ENCODE measurements around the gene CDH4.
"Not testable (repeated sequence)": the region's sequence is repeated elsewhere in the genome, so short reads cannot be mapped to it uniquely, and the experiment has no call there.

CDH4 gene

DNA sequence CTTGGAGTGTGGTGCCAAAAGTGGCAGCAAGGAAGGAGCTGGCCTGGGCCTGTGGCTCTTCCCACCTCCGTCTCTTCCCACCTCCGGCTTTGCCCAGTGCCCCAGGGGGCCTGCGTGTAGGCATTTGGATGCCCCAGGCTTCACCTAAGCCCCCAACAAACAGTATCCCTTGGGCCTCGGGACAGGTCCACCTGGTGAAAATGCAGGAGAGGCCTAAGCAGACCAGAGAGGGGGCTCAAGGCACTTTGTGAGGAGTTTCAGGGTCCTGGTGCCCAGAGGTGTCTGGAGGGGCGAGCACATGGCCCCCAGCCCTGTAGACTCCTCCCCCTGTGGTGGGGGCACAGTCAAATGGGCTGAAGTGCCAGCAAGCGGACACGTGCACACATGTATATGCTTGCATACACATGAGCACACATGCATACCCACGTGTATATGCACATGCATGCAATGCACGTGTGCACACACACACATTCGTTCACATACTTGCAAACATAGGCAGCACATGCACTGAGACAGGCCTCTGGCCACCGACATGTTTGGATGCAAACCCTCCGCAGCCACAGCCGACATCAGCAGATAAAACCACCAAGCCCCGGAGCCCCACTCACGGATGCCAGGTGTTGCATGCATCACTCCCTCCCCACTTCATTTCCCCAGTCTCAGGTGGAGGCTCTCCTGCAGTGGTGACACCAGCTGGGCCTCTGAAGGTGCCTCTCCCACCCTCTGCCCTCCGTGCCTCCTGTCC is 689.1 kb downstream of the CDH4 start:
- DNase-seq, result no peak

DNA sequence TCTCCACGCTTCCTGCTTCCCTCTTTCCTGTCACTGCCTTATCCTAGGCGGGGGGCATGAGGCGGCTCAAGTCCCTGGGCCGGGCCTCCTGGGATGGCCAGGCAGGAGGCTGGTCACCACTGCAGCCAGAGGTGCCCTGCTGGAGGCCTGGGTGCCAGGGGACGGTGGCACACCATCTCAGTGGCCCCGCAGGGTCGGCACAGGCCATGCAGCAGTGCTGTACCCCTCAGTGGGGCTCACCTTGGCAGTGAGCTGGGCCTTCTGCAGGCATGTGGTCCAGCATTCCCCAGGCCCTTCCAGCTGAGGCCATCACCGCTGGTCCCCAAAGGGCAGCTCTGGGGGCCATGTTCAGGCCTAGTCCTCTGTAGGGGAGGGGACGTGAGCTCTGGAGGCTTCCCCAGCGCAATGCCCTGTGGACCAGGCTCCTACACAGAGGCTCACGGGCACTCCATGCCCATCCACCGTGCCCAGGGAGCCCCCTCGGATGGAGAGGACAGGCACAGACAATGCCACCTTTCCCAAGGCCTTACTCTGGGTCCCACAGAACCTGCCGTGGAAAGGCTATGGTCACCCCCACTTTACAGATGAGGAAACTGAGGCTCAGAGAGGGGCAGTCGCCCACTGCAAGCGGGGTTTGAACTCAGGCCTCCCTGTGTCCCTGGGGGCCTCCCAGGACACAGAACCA is 689.8 kb downstream of the CDH4 start:
- no peak for DNase-seq

DNA sequence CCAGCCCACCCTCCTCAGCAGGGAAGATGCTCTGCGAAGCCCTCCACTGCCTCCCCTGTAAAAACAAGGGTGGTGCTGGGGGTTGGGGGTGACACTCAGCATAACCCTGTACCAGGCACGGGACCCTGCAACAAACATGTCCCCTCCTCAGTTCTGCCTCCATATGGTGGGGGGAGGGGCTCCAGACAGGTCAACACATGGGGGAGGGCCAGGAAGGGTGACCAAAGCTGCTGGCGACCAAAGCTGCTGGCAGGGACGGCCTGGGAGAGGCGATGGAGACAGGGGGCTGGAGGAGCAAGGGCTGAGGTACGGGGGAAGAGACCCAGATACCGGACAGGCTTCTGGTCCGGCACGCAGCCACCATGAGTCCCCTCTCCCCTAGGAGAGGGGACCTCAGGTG is 690.5 kb downstream of the CDH4 start:
- no peak for DNase-seq

DNA sequence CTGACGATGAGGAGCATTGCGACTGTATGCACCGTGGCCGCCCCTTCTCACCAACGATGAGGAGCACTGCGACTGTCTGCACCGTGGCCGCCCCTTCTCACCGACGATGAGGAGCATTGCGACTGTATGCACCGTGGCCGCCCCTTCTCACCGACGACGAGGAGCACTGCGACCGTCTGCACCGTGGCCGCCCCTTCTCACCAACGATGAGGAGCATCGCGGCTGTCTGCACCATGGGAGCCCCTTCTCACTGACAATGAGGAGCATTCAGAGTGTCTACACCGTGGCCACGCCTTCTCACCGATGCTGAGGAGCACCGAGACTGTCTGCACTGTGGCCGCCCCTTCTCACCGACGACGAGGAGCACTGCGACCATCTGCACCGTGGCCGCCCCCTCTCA is 692.9 kb downstream of the CDH4 start:
- DNase-seq, result not testable (repeated sequence)

DNA sequence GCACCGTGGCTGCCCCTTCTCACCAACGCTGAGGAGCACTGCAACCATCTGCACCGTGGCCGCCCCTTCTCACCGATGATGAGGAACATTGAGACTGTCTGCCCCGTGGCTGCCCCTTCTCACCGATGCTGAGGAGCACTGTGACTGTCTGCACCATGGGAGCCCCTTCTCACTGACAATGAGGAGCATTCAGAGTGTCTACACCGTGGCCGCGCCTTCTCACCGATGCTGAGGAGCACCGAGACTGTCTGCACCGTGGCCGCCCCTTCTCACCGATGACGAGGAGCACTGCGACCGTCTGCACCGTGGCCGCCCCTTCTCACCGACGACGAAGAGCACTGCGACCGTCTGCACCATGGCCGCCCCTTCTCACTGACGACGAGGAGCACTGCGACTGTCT is 693.4 kb downstream of the CDH4 start:
- DNase-seq, result not testable (repeated sequence)

DNA sequence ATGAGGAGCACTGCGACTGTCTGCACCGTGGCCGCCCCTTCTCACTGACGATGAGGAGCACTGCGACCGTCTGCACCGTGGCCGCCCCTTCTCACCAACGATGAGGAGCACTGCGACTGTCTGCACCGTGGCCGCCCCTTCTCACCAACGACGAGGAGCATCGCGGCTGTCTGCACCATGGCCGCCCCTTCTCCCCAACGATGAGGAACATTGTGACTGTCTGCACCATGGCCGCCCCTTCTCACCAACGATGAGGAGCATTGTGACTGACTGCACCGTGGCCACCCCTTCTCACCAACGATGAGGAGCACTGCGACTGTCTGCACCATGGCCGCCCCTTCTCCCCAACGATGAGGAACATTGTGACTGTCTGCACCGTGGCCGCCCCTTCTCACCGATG is 696.0 kb downstream of the CDH4 start:
- DNase-seq, result not testable (repeated sequence)

DNA sequence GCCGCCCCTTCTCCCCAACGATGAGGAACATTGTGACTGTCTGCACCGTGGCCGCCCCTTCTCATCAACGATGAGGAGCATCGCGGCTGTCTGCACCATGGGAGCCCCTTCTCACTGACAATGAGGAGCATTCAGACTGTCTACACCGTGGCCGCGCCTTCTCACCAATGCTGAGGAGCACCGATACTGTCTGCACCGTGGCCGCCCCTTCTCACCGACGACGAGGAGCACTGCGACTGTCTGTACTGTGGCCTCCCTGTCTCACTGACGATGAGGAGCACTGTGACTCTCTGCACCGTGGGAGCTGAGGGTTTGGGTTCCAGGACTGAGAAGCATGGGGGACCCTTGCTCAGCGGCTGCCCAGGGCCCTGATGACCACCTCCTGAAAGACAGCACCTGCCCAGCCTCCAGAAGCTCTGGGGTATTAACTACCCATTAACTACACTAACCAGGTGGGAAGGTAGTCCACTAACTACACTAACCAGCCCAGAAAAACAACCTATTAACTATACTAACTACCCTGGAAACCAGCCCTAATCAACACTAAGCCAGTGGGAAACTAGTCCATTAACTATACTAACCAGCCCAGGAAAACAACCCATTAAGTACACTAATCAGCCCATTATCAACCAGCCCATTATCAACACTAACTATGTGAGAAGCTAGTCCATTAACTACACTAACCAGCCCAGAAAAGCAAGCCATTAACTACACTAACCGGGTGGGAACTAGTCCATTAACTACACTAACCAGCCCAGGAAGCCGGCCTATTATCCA is 696.7 kb downstream of the CDH4 start:
- no peak for DNase-seq

DNA sequence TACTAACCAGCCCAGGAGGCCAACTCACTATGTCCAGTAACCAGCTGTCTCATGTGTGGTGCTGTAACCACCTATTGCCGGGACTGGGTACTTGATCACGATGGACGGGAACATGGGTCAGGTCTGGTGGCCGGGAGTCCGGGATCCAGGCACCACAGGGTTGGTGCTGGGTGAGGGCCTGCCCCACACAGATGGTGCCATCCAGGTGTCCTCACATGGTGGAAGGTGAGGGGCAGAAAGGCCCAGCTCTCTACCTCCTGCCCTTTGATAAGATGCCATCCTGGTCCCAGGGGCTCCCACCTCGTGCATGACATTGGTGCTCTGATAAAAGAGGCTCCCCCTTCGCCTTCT is 697.3 kb downstream of the CDH4 start:
- no peak for DNase-seq

DNA sequence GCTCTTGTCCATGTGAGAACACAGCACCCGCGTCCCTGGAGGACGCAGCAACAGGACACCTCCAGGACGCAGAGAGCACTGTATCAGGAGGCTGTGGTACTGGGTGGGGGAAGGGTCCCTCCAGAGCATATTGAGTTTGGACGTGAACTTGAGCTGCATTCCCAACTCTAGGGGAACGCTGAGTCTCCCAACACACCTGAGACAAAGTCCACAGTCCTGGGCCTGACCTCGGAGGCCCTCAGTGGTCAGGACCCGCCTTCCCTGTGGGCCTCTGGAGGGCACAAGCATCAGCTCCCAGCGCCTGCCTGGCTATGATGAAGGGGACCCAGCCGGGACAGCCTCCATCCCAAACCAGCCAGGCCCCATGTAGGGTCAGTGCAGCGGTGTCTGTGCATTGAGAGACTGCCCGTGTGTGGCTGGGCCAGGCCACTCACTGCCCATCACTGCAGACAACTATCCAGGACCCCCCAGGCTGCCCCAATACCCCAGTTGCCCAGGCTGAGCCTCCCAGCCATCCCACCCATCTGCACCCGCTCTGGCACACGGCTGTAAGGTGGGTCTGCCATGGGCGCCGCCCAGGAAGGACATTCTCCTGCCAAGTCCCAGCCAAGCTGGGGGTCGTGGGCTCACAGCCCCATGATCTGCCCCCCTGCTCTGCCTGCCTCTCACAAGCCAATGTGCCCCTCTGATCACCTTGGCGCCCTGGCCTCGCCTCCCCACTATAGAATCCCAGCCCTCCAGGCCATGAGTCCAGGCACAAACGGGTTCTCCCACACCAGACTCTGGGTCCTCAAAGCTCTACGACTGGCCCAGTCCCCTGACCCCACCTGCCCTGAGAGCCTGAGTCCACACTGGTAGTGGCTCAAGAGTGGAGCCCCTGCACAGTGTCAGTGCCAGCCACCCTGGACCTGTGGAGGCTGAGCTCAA is 697.9 kb downstream of the CDH4 start:
- DNase-seq, result no peak

DNA sequence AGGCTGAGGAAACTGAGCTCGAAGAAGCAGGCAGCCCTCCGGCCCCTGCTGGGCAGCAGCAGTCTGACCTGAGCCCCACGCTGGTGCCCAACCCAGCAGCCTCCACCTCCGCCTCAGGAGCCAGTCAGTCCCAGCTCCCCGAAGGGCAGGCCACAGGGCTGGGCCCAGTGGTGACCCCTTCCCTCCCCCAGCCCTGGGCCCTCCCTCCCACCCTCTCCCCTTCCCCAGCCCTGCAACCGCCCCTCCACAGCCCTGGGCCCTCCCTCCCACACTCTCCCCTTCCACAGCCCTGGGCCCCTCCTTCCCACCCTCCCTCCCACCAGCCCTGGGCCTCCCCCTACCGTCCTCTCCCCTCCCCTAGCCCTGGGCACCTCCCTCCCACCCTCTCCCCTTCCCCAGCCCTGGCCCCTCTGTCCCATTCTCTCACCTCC is 698.6 kb downstream of the CDH4 start:
- DNase-seq, result no peak

DNA sequence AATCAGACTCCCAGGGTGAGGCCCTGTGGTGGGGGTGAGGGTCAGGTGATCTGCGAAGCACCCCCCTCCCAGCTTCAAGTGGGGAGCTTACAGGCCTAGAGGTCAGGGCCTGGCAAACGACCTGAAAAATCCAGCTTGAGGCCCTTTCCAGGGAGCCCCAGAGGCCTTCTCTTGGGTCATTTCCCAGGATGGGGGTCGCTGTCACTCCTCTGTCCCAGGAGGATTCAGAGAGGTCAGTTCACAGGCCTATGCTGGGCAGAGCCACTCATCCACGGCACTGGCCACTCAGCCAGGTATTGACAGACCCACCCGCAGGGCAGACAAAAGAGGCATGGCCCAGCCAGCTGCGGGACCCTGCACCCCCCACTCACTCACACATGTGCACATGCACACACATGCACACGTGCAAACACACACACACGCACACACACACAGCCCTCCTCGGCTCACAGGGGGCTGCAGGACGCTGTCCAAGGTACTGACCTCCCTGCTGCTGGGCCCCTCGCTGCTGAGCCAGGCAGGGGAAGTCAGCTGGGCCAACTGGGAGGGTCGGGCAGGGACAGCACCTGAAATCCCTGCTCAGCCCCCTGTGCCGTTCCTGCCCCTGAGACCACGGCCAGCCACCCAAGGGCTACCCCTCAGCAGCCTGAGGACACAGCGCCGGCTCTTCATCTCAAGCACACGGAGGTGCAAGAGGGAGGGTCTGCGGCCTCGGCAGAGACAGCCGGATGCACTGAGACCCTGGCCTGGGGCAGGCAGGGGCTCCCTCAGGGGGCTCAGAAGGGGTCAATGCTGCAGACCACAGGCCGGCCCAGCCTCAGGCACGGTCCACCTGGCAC is 699.9 kb downstream of the CDH4 start:
- peak in 1 of 5 experiments; percentile 7 for DNase-seq

DNA sequence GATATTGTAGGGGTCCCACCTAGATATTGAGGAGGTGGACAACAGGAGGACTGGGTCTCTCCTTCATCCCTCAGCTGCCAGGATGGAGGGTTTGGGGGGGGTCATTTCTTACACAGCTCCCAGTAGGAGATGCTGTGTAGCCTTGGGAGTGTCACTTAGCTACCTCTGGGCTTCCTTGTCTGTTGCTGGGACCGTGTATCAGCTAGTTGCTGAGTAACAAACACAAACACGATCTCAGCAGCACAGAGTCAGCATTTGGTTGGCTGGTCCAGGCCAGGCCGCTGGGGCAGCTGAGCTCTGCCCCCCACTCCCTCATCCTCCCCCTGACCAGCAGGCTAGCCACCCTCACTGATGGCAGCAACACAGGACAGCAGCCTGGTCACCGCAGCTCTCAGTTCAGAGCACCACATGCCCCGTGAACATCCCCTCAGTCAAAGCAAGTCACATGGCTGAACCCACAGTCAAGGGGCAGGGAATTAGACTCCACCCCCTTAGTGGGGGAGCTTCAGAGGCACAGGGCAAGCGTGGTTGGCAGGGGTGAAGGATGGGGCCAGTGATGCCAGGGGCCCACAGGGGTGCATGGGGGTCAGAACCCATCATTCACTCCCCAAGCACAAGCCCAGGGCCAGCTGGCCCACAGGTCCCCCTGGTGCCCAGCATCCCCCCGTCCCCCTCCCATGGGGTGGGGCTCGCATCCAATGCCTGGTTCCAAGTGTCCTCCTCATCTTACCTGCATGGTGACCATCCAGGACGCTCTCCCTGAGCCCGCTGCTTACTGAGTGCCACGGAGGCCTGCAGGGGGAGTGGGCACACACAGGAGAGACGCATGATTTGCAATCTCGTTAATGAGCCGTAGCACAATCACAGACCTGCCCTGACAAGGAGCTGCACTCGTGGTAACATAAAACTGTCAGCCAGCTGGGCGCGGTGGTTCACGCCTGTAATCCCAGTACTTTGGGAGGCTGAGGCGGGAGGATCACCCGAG is 701.3 kb downstream of the CDH4 start:
- no peak for DNase-seq

DNA sequence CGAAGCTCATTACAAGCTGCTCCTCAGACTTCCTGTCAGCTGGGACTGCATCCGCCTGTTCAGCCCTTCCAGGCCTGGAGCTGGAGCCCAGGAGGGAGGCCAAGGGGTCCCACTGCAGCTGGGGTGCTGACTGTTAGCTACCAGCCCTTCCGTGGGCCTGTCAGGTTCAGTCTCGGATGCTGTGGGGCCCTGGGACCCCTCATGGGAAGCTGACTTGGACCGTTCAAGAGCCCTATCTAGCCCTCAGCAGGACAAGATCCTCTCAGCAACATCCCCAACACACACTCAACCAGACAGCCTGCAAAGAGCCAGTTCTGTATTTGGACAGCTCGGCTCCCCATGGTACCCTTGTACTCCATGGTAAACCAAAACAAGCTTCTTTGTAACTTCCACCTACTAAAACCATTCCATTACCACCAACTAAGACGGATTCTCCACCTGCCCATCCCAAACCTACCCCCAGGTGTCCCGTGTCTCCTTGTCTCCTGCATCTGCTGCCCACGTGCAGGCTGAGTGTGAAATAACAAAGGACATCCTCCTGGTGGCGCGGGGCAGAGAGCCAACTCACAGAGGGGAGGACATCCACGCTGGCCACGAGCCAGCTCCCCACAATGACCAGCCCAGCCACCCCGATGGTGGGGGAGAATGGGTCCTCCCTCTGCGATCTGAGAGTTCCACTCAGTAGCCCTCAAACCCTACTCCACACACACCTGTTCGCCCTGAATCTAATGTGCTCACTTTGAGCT is 702.4 kb downstream of the CDH4 start:
- DNase-seq, result no peak

DNA sequence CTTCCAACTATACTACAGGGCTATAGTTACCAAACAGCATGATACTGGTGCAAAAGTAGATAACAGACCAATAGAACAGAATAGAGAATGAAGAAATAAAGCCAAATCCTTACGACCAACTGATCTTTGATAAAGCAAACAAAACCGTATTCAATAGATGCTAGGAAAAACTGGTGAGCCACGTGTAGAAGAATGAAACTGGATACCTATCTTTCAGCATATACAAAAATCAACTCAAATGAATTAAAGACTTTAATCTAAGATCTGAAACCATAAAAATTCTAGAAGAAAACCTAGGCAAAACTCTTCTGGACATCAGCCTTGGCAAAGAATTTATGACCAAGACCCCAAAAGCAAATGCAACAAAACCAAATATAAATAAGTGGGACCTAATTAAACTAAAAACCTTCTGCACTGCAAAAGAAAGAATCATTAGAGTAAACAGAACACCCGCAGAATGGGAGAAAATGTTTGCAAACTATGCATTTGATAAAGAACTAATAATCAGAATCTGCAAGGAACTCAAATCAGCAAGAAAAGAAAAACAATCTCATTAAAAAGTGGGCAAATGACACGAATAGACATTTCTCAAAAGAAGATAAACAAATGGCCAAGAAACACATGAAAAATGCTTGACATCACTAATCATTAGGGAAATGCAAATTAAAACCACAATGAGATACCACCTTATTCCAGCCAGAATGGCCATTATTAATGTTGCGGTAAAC is 703.8 kb downstream of the CDH4 start:
- no peak for DNase-seq

DNA sequence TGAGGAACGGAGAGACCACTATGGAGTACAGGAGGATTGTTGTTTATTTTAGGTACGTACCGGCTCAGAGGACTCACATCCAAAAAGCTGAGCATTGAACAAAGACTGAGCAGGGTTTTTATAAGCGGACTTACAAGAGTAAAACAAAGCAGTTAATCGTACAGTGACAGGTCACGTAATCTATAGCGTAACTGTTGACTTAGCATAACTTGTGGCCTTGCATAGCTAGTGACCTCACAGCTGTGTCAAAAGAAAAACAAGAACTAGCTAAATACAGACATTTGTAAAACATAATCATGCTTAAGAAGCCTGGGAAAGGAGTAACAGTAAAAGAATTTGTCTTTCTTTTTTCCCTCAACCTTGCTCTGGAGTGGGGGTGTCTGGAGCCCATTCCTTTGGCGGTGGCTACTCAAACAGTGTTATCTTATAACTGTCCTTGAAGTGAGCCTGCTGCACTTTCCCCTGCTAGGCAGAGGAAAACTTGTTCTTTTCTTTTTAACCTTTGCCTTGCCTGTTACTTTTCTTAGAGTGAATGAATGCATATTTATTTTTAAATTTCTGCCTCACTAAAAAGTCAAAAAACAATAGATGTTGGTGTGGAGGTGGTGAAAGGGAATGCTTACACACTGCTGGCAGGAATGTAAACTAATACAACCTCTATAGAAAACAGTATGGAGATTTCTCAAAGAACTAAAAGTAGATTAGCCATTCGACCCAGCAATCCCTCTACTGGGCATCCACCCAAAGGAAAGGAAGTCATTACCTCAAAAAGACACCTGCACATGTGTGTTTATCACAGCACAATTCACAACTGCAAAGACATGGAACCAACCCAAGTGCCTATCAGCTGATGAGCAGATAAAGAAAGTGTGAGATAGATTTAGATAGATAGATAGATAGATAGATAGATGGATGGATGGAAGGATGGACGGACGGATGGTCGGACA is 704.6 kb downstream of the CDH4 start:
- no peak for DNase-seq

DNA sequence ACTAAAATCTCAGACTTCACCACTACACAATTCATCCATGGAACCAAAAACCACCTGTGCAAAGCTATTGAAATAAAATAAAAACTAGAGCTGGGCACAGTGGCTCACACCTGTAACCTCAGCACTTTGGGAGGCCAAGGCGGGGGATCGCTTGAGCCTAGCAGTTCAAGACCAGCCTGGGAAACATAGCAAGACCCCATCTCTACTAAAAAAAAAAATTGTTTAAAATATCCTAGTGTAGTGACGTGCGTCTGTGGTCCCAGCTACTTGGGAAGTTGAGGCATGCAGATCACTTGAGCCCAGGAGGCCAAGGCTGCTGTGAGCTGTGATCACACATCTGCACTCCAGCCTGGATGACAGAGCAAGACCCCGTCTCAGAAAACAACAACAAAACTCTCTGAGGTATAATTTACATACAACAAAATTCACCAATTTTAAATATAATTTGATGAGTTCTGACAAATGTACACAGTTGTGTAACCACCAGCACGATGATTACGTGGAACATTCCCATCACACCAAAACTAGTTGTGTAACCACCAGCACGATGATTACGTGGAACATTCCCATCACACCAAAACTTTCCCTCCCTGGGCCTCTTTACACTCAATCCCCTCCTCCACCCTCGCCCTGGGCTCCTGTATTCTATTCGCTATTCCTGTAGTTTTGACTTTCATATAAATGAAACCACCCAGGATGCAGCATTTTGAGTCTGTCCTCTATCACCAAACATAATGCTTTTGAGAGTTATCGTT is 706.1 kb downstream of the CDH4 start:
- DNase-seq, result no peak
